Smooth muscle cell (in vitro differentiated cells): Measurements from ENCODE around the gene EZR. TPM values are rescaled to one million over a fixed set of nuclear protein-coding genes. Genes with fewer than 3 reads are reported as not detected.
A peak's percentile ranks its signal among the peaks of the same experiment; 100 is the strongest.
"Not testable (repeated sequence)": the region's sequence is repeated elsewhere in the genome, so short reads cannot be mapped to it uniquely, and the experiment has no call there.

Source experiments
- DNase-seq: peaks from one replicate; lab custom pipeline; 2025; ENCODE audit not compliant: unreplicated experiment; lab: John Stamatoyannopoulos, UW
- H2AFZ ChIP-seq: fragments of 200-600 bp; sonication (generic); 2 replicates; pipeline ENCODE4 v1.6.0; 2016; ENCODE audit warnings: antibody characterized with exemption, low read depth, mild to moderate bottlenecking
- H3F3A ChIP-seq: fragments of 200-600 bp; sonication (generic); 2 replicates; pipeline ENCODE4 v1.6.0; 2017; ENCODE audit warnings: antibody characterized with exemption, low read depth
- H3K27ac ChIP-seq: fragments of 200-600 bp; sonication (generic); 2 replicates; pipeline ENCODE4 v1.5.1; 2016; ENCODE audit warnings: low read depth, mild to moderate bottlenecking
- H3K27me3 ChIP-seq: fragments of 200-600 bp; sonication (generic); 2 replicates; pipeline ENCODE4 v1.6.1; 2016; ENCODE audit warnings: low read depth, mild to moderate bottlenecking
- H3K36me3 ChIP-seq: fragments of 200-600 bp; sonication (generic); 2 replicates; pipeline ENCODE4 v1.5.1; 2016; ENCODE audit warnings: low read depth
- H3K4me1 ChIP-seq: fragments of 200-600 bp; sonication (generic); 2 replicates; pipeline ENCODE4 v1.5.1; 2016; ENCODE audit warnings: low read depth
- H3K4me2 ChIP-seq: fragments of 200-600 bp; sonication (generic); 2 replicates; pipeline ENCODE4 v1.6.0; 2016; ENCODE audit warnings: mild to moderate bottlenecking
- H3K4me3 ChIP-seq: fragments of 200-600 bp; sonication (generic); 2 replicates; pipeline ENCODE4 v1.5.1; 2016; ENCODE audit warnings: mild to moderate bottlenecking
- H3K79me2 ChIP-seq: fragments of 200-600 bp; sonication (generic); 2 replicates; pipeline ENCODE4 v1.6.0; 2016; ENCODE audit warnings: low read depth, mild to moderate bottlenecking
- H3K9ac ChIP-seq: fragments of 200-600 bp; sonication (generic); 2 replicates; pipeline ENCODE4 v1.6.0; 2016; ENCODE audit warnings: low read depth
- H3K9me3 ChIP-seq: fragments of 200-600 bp; sonication (generic); replicated peaks from 2 replicates; pipeline ENCODE4 v1.5.1; 2016; ENCODE audit warnings: low read depth
- H4K20me1 ChIP-seq: fragments of 200-600 bp; sonication (generic); 2 replicates; pipeline ENCODE4 v1.6.0; 2016; ENCODE audit warnings: low read depth
- WGBS: methylation state at CpG from one replicate; pipeline ENCODE4 v1.1.7; 2016; ENCODE audit warnings: low lambda C conversion rate; 5-methylcytosine and 5-hydroxymethylcytosine counted together
- polyA plus RNA-seq: library from polyadenylated mRNA; unstranded; fragments of >200 nt; fragmentation: Nextera tagmentation; extraction: Ambion mirVana; gene quantifications from 2 replicates; pipeline ENCODE4 v1.2.1, GENCODE V29; 2016
- total RNA-seq: library from RNA; depleted of rRNA; stranded (reverse); fragments of >200 nt; gene quantifications from 2 replicates; pipeline ENCODE4 v1.2.3, GENCODE V29; 2014
- TF ChIP-seq, protein P1 (sequence below): fragments of 200-600 bp; sonication (generic); IDR thresholded peaks from 2 replicates; pipeline ENCODE4 v1.5.1; 2017; ENCODE audit warnings: borderline replicate concordance, mild to moderate bottlenecking, antibody characterized with exemption; ENCODE audit not compliant: insufficient read depth, poor library complexity, severe bottlenecking

The EZR gene
- total and polyA plus RNA-seq, 2 experiments from 2014 or later: 55.0 to 113 TPM

DNA sequence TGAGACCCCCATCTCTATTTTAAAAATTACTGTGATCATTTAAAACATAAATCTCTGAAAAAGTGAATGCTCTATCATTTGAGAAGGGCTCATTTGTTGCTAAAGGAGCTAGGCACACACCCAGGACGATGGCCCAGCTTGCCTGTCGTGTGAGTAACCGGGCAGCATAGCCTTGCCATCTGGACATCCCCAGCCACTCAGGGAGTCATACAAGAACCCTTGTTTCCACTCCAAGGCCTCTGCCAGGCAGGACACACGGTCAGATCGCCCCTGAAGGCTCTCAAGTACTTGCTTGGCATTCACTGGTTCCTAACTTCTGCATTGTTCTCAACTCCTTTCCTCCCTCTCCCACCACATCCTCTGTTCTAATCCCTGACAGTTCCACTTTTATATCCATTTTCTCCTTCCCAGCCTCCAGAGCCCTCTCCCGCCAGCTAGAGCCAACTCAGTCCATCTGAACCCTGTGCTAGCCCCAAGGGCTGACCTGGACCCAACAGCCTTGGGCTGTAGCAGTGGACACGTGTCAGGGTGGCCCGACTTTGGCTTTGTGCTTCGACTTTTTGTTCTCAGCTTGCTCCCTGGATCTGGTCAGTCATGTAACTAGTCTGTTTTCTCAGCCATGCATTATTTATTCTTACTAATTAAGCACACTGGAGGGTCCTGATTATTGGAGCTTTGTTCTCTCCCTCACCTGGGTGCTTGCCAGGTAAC, 15.7 kb upstream of the EZR start:
- Histone ChIP-seq H3K9ac (no peak overlapping the region), H3K9me3 (no peaks in the 10 kb centered on the region), H3K4me3 (no peak overlapping the region), H3K36me3 (no peaks in the 10 kb centered on the region), H3K79me2 (no peaks in the 10 kb centered on the region), H2AFZ (no peak overlapping the region), H3K4me1 (no peaks in the 10 kb centered on the region), H3K27me3 (no peaks in the 10 kb centered on the region), H4K20me1 (no peaks in the 10 kb centered on the region), H3K4me2 (no peak overlapping the region), H3K27ac (no peak overlapping the region), H3F3A (no peaks in the 10 kb centered on the region)
- no peak for DNase-seq
- 90% methylated on average over 9 of the region's 9 CpGs for WGBS
- TF ChIP-seq, protein P1, sequence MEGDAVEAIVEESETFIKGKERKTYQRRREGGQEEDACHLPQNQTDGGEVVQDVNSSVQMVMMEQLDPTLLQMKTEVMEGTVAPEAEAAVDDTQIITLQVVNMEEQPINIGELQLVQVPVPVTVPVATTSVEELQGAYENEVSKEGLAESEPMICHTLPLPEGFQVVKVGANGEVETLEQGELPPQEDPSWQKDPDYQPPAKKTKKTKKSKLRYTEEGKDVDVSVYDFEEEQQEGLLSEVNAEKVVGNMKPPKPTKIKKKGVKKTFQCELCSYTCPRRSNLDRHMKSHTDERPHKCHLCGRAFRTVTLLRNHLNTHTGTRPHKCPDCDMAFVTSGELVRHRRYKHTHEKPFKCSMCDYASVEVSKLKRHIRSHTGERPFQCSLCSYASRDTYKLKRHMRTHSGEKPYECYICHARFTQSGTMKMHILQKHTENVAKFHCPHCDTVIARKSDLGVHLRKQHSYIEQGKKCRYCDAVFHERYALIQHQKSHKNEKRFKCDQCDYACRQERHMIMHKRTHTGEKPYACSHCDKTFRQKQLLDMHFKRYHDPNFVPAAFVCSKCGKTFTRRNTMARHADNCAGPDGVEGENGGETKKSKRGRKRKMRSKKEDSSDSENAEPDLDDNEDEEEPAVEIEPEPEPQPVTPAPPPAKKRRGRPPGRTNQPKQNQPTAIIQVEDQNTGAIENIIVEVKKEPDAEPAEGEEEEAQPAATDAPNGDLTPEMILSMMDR: no peak

DNA sequence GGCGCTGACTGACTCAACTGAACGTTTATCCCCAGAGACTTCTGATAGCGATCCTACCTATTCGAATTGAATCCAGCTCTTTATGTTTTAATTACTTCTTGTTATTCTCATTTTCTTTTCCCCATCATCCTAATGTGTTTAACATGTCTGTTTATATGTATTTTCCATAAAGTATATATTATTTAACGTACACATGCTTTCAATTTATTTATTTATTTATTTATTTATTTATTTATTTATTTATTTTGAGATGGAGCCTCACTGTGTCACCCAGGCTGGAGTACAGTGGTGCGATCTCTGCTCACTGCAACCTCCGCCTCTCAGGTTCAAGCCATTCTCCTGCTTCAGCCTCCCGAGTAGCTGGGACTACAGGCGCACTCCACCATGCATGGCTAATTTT, 13.6 kb upstream of the EZR start:
- not testable (repeated sequence) for H3F3A ChIP-seq, H3K27me3 ChIP-seq, H3K4me3 ChIP-seq, H4K20me1 ChIP-seq, H3K4me1 ChIP-seq, H3K9me3 ChIP-seq, H3K9ac ChIP-seq, H3K36me3 ChIP-seq, H3K4me2 ChIP-seq, H2AFZ ChIP-seq, H3K27ac ChIP-seq, DNase-seq, H3K79me2 ChIP-seq
- WGBS: 95% methylated on average over 9 of the region's 9 CpGs

DNA sequence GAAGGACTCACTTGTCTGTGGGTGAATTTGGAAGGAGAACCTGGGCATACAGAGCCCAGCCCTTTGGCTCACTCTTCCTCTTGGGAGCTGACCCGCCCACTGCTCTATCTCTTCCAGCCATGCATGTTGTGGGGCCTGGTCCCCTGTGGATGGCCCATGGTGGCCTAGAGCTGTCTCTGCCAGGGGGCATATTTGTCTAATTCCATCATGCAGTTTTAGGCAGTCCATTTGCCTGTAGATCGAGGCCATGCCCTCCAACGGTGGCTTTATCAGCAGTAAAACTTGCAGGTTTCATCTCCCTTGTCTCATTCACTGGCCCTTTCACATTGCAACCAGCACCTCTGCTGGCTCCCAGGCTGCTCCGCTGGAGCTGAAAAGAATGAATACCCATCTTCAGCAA, 12.9 kb upstream of the EZR start:
- Histone ChIP-seq H3K27me3 (no peaks in the 10 kb centered on the region), H3K79me2 (no peaks in the 10 kb centered on the region), H3K36me3 (no peaks in the 10 kb centered on the region), H3K4me3 (no peak overlapping the region), H3K27ac (peak overlapping the region; percentile 31), H3K4me1 (no peaks in the 10 kb centered on the region), H4K20me1 (no peaks in the 10 kb centered on the region), H3F3A (no peaks in the 10 kb centered on the region), H3K9ac (no peak overlapping the region), H3K9me3 (no peaks in the 10 kb centered on the region), H2AFZ (no peak overlapping the region), H3K4me2 (no peak overlapping the region)
- no peak for DNase-seq
- TF ChIP-seq, protein P1: no peak
- WGBS: 78% methylated on average over 4 of the region's 4 CpGs

DNA sequence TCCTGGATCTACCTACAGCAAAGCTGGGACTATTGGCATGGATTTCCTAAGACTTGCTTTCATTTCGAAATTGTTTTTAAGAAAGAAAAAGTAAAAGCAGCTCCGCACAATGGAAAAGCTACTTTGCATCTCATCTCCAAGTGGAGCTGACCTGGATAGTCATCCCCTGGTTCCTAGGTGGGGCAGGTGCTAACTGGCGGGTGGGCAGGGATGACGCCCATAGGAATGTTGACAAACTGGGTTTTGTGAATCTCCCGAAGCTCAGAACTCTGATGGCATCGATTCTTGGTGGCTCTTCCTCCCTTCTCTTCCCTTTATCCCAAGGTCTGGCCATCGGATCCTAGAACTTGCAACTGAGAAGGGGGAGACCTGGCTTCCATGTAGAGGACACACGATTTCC, 12.4 kb upstream of the EZR start:
- no peaks in the 10 kb centered on the region for H3K4me1 ChIP-seq
- no peaks in the 10 kb centered on the region for H3K27me3 ChIP-seq
- TF ChIP-seq, protein P1: no peak
- no peak overlapping the region for H3K9ac ChIP-seq
- no peak overlapping the region for H2AFZ ChIP-seq
- no peaks in the 10 kb centered on the region for H3F3A ChIP-seq
- H3K4me2 ChIP-seq: no peak overlapping the region
- no peaks in the 10 kb centered on the region for H3K36me3 ChIP-seq
- DNase-seq: no peak
- no peak overlapping the region for H3K4me3 ChIP-seq
- no peaks in the 10 kb centered on the region for H4K20me1 ChIP-seq
- 85% methylated on average over 8 of the region's 8 CpGs for WGBS
- peak overlapping the region; percentile 31 for H3K27ac ChIP-seq
- no peaks in the 10 kb centered on the region for H3K79me2 ChIP-seq
- no peaks in the 10 kb centered on the region for H3K9me3 ChIP-seq
